ENCODE measurements around the gene ZFX.

Gene ZFX

DNA sequence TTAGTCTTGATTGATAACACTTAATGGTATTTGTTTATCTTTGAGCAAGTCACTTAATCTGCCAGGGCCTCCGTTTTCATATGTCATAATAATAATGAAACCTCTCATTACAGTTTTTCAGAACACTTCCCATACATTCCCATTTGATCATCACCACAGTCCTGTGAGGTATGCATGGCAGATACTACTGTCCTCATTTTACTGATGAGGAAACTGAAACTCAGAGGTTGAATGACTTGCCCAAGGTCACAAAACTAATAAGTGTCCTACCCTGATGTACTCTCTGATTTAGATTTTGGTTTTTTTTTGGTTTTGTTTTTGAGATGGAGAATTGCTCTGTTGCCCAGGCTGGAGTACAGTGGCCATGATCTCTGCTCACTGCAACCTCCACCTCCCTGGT, 25.7 kb downstream of the ZFX start:
- Histone ChIP-seq H3K27me3 (ENCODE audit: insufficient read depth, low read length) (no peaks in the 10 kb centered on the region), H3K27ac (ENCODE audit: low read depth, low read length) (no peak overlapping the region), H3K9me3 (ENCODE audit: insufficient read depth, low read depth, low read length) (no peaks in the 10 kb centered on the region), H3K36me3 (ENCODE audit: insufficient read depth, low read length) (peaks cover 50% of the 10 kb centered on the region), H3K9ac (ENCODE audit: low read depth, low read length) (no peak overlapping the region), H3K4me3 (ENCODE audit: low read length) (no peak overlapping the region), H3K4me1 (ENCODE audit: insufficient read depth, low read length) (no peaks in the 10 kb centered on the region)
- WGBS: 86% methylated on average over 1 of the region's 1 CpG

DNA sequence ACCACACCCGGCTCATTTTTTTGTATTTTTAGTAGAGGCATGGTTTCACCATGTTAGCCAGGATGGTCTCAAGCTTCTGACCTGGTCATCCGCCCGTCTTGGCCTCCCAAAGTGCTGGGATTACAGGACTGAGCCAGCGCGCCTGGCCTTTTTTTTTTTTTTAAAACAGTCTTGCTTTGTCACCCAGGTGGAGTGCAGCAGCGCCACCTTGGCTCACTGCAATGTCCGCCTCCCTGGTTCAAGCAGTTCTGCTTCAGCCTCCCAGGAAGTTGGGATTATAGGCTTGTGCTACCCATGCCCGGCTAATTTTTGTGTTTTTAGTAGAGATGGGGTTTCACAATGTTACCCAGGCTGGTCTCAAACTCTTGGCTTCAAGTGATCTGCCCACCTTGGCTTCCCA, 28.9 kb downstream of the ZFX start:
- H3K9me3 ChIP-seq (ENCODE audit: insufficient read depth, low read depth, low read length): no peaks in the 10 kb centered on the region
- 92% methylated on average over 8 of the region's 8 CpGs for WGBS
- H3K4me1 ChIP-seq (ENCODE audit: insufficient read depth, low read length): no peaks in the 10 kb centered on the region
- H3K27ac ChIP-seq (ENCODE audit: low read depth, low read length): no peak overlapping the region
- peaks cover 47% of the 10 kb centered on the region for H3K36me3 ChIP-seq (ENCODE audit: insufficient read depth, low read length)
- H3K4me3 ChIP-seq (ENCODE audit: low read length): no peak overlapping the region
- no peak overlapping the region for H3K9ac ChIP-seq (ENCODE audit: low read depth, low read length)
- H3K27me3 ChIP-seq (ENCODE audit: insufficient read depth, low read length): no peaks in the 10 kb centered on the region

DNA sequence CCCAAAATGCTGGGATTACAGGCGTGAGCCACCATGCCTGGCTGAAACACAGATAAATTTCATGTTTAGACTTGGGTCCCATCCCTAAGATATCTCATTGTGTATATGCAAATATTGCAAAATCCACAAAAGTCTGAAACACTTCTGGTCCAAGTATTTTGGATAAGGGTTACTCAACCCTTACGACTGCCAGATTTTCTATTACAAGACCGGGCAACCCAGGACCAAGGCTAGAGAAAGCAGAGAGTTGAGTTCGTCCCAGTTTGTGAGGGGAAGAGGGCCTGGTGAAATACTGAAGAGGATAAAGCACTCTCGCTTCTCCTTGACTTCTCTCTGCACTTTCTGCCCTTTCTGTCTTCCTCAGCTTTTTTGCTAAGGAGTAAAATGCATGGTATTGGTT, 34.5 kb downstream of the ZFX start:
- Histone ChIP-seq H3K27me3 (ENCODE audit: insufficient read depth, low read length) (no peaks in the 10 kb centered on the region), H3K36me3 (ENCODE audit: insufficient read depth, low read length) (peaks cover 32% of the 10 kb centered on the region)

DNA sequence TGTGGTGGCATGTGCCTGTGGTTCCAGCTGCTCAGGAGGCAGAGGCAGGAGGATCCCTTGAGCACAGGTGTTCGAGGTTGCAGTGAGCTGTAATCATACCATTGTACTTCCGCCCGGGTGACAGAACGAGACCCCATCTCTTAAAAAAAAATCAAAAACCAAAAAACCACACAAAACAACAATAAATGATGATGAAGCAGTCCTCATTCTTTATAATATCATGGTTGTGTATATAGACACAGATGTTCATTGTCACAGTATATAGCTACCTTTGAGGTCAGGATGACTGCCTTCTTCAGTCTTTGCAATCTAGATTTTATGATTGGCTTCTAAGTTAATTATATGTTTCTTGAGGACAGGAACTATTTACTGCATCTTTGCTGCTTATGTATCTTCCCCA, 37.0 kb downstream of the ZFX start:
- WGBS: 98% methylated on average over 4 of the region's 4 CpGs
- Histone ChIP-seq H3K9me3 (ENCODE audit: insufficient read depth, low read depth, low read length) (no peaks in the 10 kb centered on the region), H3K36me3 (ENCODE audit: insufficient read depth, low read length) (peaks cover 12% of the 10 kb centered on the region; the same call in 1 of the 2 replicates), H3K9ac (ENCODE audit: low read depth, low read length) (no peak overlapping the region), H3K27me3 (ENCODE audit: insufficient read depth, low read length) (no peaks in the 10 kb centered on the region), H3K27ac (ENCODE audit: low read depth, low read length) (no peak overlapping the region), H3K4me1 (ENCODE audit: insufficient read depth, low read length) (no peaks in the 10 kb centered on the region), H3K4me3 (ENCODE audit: low read length) (no peak overlapping the region)

More for the DNA sequence above, 34.5 kb downstream of the ZFX start:
- no peaks in the 10 kb centered on the region for H3K4me1 ChIP-seq (ENCODE audit: insufficient read depth, low read length)
- no peak overlapping the region for H3K4me3 ChIP-seq (ENCODE audit: low read length)
- WGBS: 94% methylated on average over 5 of the region's 5 CpGs
- H3K9ac ChIP-seq (ENCODE audit: low read depth, low read length): no peak overlapping the region
- no peaks in the 10 kb centered on the region for H3K9me3 ChIP-seq (ENCODE audit: insufficient read depth, low read depth, low read length)
- H3K27ac ChIP-seq (ENCODE audit: low read depth, low read length): no peak overlapping the region

DNA sequence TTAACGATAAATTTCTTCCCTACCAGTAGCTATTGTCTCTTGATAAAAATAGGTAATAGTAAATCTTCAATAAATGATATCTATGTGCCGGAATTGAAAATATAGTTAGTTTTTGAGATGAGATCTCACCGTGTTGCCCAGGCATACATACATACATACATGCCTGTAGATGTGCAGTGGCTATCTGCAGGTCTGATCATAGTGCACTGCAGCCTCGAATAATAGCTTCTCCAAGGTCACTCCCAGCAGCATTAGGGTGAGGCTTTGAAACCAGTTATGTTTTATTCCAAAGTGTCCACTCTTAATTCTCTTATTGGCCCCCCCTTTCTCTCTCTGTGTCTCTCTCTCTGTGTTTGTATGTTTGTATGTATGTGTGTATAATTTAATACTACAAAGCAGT, 37.5 kb downstream of the ZFX start:
- peaks cover 9% of the 10 kb centered on the region; the same call in 1 of the 2 replicates for H3K36me3 ChIP-seq (ENCODE audit: insufficient read depth, low read length)
- H3K4me1 ChIP-seq (ENCODE audit: insufficient read depth, low read length): no peaks in the 10 kb centered on the region
- H3K4me3 ChIP-seq (ENCODE audit: low read length): no peak overlapping the region
- WGBS: 100% methylated on average over 2 of the region's 4 CpGs
- H3K9ac ChIP-seq (ENCODE audit: low read depth, low read length): no peak overlapping the region
- no peaks in the 10 kb centered on the region for H3K27me3 ChIP-seq (ENCODE audit: insufficient read depth, low read length)
- H3K27ac ChIP-seq (ENCODE audit: low read depth, low read length): no peak overlapping the region
- H3K9me3 ChIP-seq (ENCODE audit: insufficient read depth, low read depth, low read length): no peaks in the 10 kb centered on the region

DNA sequence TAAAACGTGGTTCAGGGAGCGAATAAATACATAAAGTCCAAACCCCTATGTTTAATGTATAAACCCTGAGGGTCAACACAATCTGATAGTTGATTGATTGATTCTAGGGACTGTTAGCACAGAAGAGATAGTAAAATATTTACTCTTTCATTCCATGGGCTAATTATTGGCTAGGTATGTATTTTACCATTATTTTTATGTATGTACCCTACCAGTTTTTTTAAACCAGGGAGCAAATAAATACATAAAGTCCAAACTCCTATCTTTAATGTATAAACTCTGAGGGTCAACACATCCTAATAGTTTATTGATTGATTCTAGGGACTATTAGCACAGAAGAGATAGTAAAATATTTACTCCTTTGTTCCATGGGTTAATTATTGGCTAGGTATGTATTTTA, 40.0 kb downstream of the ZFX start:
- WGBS: 88% methylated on average over 2 of the region's 2 CpGs
- Histone ChIP-seq H3K27ac (ENCODE audit: low read depth, low read length) (no peak overlapping the region), H3K36me3 (ENCODE audit: insufficient read depth, low read length) (peaks cover 3% of the 10 kb centered on the region; the same call in 1 of the 2 replicates)

DNA sequence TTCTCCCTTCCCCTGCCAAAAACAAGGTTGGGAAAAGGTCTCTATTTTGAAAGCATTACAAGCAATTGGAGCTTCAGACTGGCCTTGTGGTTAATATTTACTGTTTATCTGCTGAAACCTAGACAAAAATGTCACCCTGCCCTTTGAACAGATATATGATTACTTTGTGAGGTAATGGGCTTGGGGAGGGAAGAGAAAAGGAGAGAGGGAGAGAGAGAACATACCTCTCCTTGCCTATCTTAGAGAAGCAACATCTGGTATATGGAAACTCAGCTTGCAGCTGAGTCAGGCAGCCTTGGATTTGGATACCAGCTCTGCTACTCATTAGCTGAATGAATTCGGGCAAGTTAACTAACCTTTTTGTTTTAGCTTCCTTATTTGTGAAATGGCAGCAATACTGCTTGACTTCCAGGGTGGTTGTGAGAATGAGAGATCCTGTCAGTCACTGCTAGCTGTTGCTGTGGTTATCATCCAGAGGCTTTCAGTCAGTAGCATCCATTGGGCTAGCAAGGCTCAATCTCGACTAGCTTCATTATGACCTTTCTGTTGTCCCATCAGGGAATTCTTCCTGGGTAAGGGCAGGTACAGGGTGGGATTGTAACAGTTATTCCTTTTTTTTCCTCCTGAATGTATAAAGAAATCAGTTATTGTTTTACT, 41.1 kb downstream of the ZFX start:
- Histone ChIP-seq H3K27ac (ENCODE audit: low read depth, low read length) (no peak overlapping the region), H3K4me3 (ENCODE audit: low read length) (no peak overlapping the region), H3K9ac (ENCODE audit: low read depth, low read length) (no peak overlapping the region), H3K9me3 (ENCODE audit: insufficient read depth, low read depth, low read length) (no peaks in the 10 kb centered on the region), H3K4me1 (ENCODE audit: insufficient read depth, low read length) (no peaks in the 10 kb centered on the region), H3K27me3 (ENCODE audit: insufficient read depth, low read length) (no peaks in the 10 kb centered on the region), H3K36me3 (ENCODE audit: insufficient read depth, low read length) (0 out of 2 replicates have a peak, but pooled peaks cover 3% of the 10 kb centered on the region)
- WGBS: 100% methylated on average over 2 of the region's 2 CpGs

More for the DNA sequence above, 40.0 kb downstream of the ZFX start:
- Histone ChIP-seq H3K9ac (ENCODE audit: low read depth, low read length) (no peak overlapping the region), H3K9me3 (ENCODE audit: insufficient read depth, low read depth, low read length) (no peaks in the 10 kb centered on the region), H3K4me3 (ENCODE audit: low read length) (no peak overlapping the region), H3K27me3 (ENCODE audit: insufficient read depth, low read length) (no peaks in the 10 kb centered on the region), H3K4me1 (ENCODE audit: insufficient read depth, low read length) (no peaks in the 10 kb centered on the region)

DNA sequence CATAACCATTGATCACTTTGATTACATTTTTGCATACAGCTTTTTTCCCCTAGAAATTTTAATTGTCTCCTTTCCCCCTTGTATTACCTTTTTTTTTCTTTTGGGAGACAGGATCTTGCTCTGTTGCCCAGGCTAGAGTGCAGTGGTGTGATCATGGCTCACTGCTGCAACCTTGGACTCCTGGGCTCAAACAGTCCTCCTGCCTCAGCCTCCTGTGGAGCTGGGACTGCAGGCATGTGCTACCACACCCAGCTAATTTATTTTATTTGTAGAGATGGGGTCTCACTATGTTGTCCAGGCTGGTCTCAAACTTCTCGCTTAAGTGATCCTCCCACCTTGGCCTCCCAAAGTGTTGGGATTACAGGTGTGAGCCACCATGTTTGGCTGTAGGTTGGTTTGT, 47.0 kb downstream of the ZFX start:
- H3K9ac ChIP-seq (ENCODE audit: low read depth, low read length): no peak overlapping the region
- no peak overlapping the region for H3K27ac ChIP-seq (ENCODE audit: low read depth, low read length)
- H3K36me3 ChIP-seq (ENCODE audit: insufficient read depth, low read length): no peaks in the 10 kb centered on the region
- no peaks in the 10 kb centered on the region for H3K9me3 ChIP-seq (ENCODE audit: insufficient read depth, low read depth, low read length)
- no peak overlapping the region for H3K4me3 ChIP-seq (ENCODE audit: low read length)
- no peaks in the 10 kb centered on the region for H3K27me3 ChIP-seq (ENCODE audit: insufficient read depth, low read length)
- 100% methylated on average over 1 of the region's 1 CpG for WGBS
- H3K4me1 ChIP-seq (ENCODE audit: insufficient read depth, low read length): no peaks in the 10 kb centered on the region

DNA sequence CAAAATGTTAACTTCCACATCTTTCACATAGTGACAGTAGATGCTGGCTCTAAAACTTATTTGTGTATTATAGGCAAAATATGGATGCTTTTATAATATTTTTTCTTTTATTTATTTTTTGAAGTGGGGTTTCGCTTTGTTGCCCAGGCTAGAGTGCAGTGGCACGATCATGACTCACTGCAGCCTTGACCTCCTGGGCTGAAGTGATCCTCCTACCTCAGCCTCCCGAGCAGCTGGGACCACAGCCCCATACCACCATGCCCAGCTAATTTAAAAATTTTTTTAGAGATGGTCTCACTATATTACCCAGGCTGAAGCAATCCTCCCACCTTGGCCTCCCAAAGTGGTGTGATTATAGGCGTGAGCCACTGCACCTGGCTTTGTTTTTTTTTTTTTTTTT, 48.6 kb downstream of the ZFX start:
- Histone ChIP-seq H3K27ac (ENCODE audit: low read depth, low read length) (no peak overlapping the region), H3K36me3 (ENCODE audit: insufficient read depth, low read length) (peaks cover 6% of the 10 kb centered on the region; the same call in 1 of the 2 replicates), H3K4me3 (ENCODE audit: low read length) (no peak overlapping the region), H3K9ac (ENCODE audit: low read depth, low read length) (no peak overlapping the region), H3K27me3 (ENCODE audit: insufficient read depth, low read length) (no peaks in the 10 kb centered on the region), H3K4me1 (ENCODE audit: insufficient read depth, low read length) (no peaks in the 10 kb centered on the region), H3K9me3 (ENCODE audit: insufficient read depth, low read depth, low read length) (no peaks in the 10 kb centered on the region)
- WGBS: 93% methylated on average over 2 of the region's 4 CpGs

DNA sequence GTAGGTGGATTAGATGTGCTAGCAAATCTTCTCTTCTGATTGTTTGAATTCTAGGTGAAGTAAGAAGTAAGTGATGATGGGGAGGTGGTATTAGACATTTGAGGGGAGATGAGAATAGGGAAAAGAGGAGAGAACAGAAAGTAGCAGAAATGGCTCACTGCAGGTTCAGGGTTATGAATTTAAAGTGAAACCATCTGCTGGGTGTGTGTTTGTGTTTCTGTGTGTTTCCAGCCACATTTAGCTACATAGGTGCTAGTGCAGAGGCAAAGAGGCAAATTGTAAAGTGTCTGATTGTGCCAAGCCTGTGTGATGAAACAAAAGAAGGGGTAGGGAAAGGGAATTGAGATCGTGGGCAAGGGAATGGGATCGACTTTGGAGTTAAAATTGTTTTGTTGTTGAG, 50.6 kb downstream of the ZFX start:
- peaks cover 7% of the 10 kb centered on the region; the same call in 1 of the 2 replicates for H3K36me3 ChIP-seq (ENCODE audit: insufficient read depth, low read length)
- H3K9me3 ChIP-seq (ENCODE audit: insufficient read depth, low read depth, low read length): no peaks in the 10 kb centered on the region
- H3K4me1 ChIP-seq (ENCODE audit: insufficient read depth, low read length): no peaks in the 10 kb centered on the region
- no peaks in the 10 kb centered on the region for H3K27me3 ChIP-seq (ENCODE audit: insufficient read depth, low read length)
- no peak overlapping the region for H3K27ac ChIP-seq (ENCODE audit: low read depth, low read length)
- H3K9ac ChIP-seq (ENCODE audit: low read depth, low read length): no peak overlapping the region
- no peak overlapping the region for H3K4me3 ChIP-seq (ENCODE audit: low read length)
- WGBS: 92% methylated on average over 2 of the region's 2 CpGs

DNA sequence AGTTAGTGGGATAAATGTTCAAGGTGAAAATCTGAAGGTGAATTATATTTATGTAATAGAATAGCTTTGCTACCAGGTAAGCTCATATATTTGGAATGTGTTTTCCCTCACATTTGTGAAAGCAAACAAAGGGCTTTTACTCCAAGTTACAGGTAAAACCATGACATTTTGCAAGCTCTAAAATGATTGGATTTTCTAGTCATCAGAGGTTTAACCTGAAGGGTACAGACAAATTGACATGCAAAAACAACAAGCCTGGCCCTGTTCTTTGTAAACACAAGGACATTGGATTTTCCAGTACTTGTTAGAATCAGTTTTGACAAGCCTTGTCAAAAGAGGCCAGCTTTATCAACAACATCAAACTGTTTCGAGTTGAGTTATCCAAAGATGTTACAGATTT, 51.7 kb downstream of the ZFX start:
- H3K36me3 ChIP-seq (ENCODE audit: insufficient read depth, low read length): peaks cover 7% of the 10 kb centered on the region; the same call in 1 of the 2 replicates
- no peak overlapping the region for H3K4me3 ChIP-seq (ENCODE audit: low read length)
- WGBS: 91% methylated on average over 1 of the region's 1 CpG
- H3K27ac ChIP-seq (ENCODE audit: low read depth, low read length): no peak overlapping the region
- no peaks in the 10 kb centered on the region for H3K27me3 ChIP-seq (ENCODE audit: insufficient read depth, low read length)
- H3K9me3 ChIP-seq (ENCODE audit: insufficient read depth, low read depth, low read length): no peaks in the 10 kb centered on the region
- H3K9ac ChIP-seq (ENCODE audit: low read depth, low read length): no peak overlapping the region
- no peaks in the 10 kb centered on the region for H3K4me1 ChIP-seq (ENCODE audit: insufficient read depth, low read length)

Measured in HUES64 (cell line).